H1 (cell line): ENCODE results near the gene TRIM14.

ENCODE experiments used
- CEBPB ChIP-seq: IDR thresholded peaks from 2 replicates; pipeline ENCODE4 v1.6.1; 2012; ENCODE audit warnings: low read depth, low read length
- CTCF ChIP-seq, 3 experiments: IDR thresholded peaks; 1 replicate in 2 of 3; 2 replicates in 1 of 3; pipeline versions ENCODE4 v1.5.1 to v1.6.1; 2011; ENCODE audit warnings: low read length in 3 of 3, mild to moderate bottlenecking in 3 of 3, inconsistent platforms in 2 of 3, low read depth in 1 of 3, moderate library complexity in 1 of 3; ENCODE audit not compliant: insufficient read depth in 1 of 3; ENCODE audit errors: control extremely low read depth in 1 of 3
- JUND ChIP-seq: IDR thresholded peaks from 2 replicates; pipeline ENCODE4 v1.6.1; 2011; ENCODE audit warnings: mild to moderate bottlenecking, improper control_type of control experiment, low read length
- POLR2A ChIP-seq, 2 experiments: IDR thresholded peaks; 1 replicate in 1 of 2; 2 replicates in 1 of 2; pipeline ENCODE4 v1.6.1; 2011; ENCODE audit warnings: low read depth in 2 of 2, low read length in 2 of 2, mild to moderate bottlenecking in 2 of 2; ENCODE audit errors: control extremely low read depth in 1 of 2
- POLR2AphosphoS5 ChIP-seq: IDR thresholded peaks from 2 replicates; pipeline ENCODE4 v1.6.1; 2011; ENCODE audit warnings: low read depth, low read length
- RXRA ChIP-seq: IDR thresholded peaks from 2 replicates; pipeline ENCODE4 v1.6.1; 2011; ENCODE audit warnings: low read depth, mild to moderate bottlenecking, low read length, moderate library complexity; ENCODE audit not compliant: insufficient read depth

- TF ChIP-seq RXRA (no peak), JUND (no peak), CTCF (IDR thresholded peaks at IDR 0.05; ENCODE audit: control extremely low read depth in 1 of 3, insufficient read depth in 1 of 3, low read depth in 1 of 3, low read length in 3 of 3) (no peak), POLR2A (IDR thresholded peaks at IDR 0.05; ENCODE audit: control extremely low read depth in 1 of 2, low read depth in 2 of 2, low read length in 2 of 2) (no peak), CEBPB (no peak), POLR2AphosphoS5 (no peak)
These were observed 54.2 kb downstream of the TRIM14 start for GRCh38 chr9:98064623-98065392.
